Neural cell (in vitro differentiated cells): ENCODE measurements around the gene GAPDH. TPM values are rescaled to one million over a fixed set of nuclear protein-coding genes. Genes with fewer than 3 reads are reported as not detected.
A peak's percentile ranks its signal among the peaks of the same experiment; 100 is the strongest.

ENCODE experiments used
- H2AFZ ChIP-seq: fragments of 200-600, 300-800 bp; sonication (generic), shearing (Covaris generic); 2 replicates; pipeline ENCODE4 v1.6.0; 2014; ENCODE audit warnings: low read depth, mild to moderate bottlenecking, antibody characterized with exemption, low read length, moderate library complexity
- H3F3A ChIP-seq: fragments of 200-600 bp; shearing (Covaris generic); 2 replicates; pipeline ENCODE4 v1.6.1; 2016; ENCODE audit warnings: mild to moderate bottlenecking, moderate library complexity, mixed read lengths, antibody characterized with exemption, low read length; ENCODE audit not compliant: insufficient read depth, poor library complexity, severe bottlenecking
- H3K27ac ChIP-seq: fragments of 200-600, 300-800 bp; sonication (generic), shearing (Covaris generic); 2 replicates; pipeline ENCODE4 v1.5.1; 2014; ENCODE audit warnings: mild to moderate bottlenecking, low read length, moderate library complexity
- H3K27me3 ChIP-seq: fragments of 300-800, 200-600 bp; sonication (generic), shearing (Covaris generic); 2 replicates; pipeline ENCODE4 v1.6.0; 2014; ENCODE audit warnings: mild to moderate bottlenecking, low read depth, low read length, moderate library complexity; ENCODE audit not compliant: insufficient read depth
- H3K36me3 ChIP-seq: fragments of 300-800, 200-600 bp; sonication (generic), shearing (Covaris generic); 2 replicates; pipeline ENCODE4 v1.5.1; 2014; ENCODE audit warnings: mild to moderate bottlenecking, antibody characterized with exemption, low read length, moderate library complexity; ENCODE audit not compliant: insufficient read depth
- H3K4me2 ChIP-seq: fragments of 300-800, 200-600 bp; sonication (generic), shearing (Covaris generic); 2 replicates; pipeline ENCODE4 v1.6.0; 2014; ENCODE audit warnings: mild to moderate bottlenecking, low read length
- H3K4me3 ChIP-seq: fragments of 300-800, 200-600 bp; sonication (generic), shearing (Covaris generic); 2 replicates; pipeline ENCODE4 v1.5.1; 2014; ENCODE audit warnings: mild to moderate bottlenecking, low read length, moderate library complexity
- H3K79me2 ChIP-seq: fragments of 200-600 bp; shearing (Covaris generic); replicated peaks from 2 replicates; pipeline ENCODE4 v1.6.0; 2014; ENCODE audit warnings: mild to moderate bottlenecking, low read length, moderate library complexity; ENCODE audit not compliant: insufficient read depth
- H3K9ac ChIP-seq: fragments of 300-800, 200-600 bp; sonication (generic), shearing (Covaris generic); 2 replicates; pipeline ENCODE4 v1.6.1; 2016; ENCODE audit warnings: mild to moderate bottlenecking, low read length, mixed read lengths
- H3K9me2 ChIP-seq: fragments of 200-600 bp; shearing (Covaris generic); 2 replicates; pipeline ENCODE4 v1.6.1; 2016; ENCODE audit warnings: mild to moderate bottlenecking, low read length, mixed read lengths; ENCODE audit not compliant: insufficient read depth
- H3K9me3 ChIP-seq: fragments of 200-600, 300-800 bp; sonication (generic), shearing (Covaris generic); 2 replicates; pipeline ENCODE4 v1.6.1; 2016; ENCODE audit warnings: mild to moderate bottlenecking, mixed run types, low read length, moderate library complexity, mixed read lengths
- H4K20me1 ChIP-seq: fragments of 200-600 bp; shearing (Covaris generic); 2 replicates; pipeline ENCODE4 v1.6.1; 2016; ENCODE audit warnings: mild to moderate bottlenecking, mixed run types; ENCODE audit not compliant: insufficient read depth
- CTCF ChIP-seq: fragments of 450-650 bp; IDR thresholded peaks from 2 replicates; pipeline ENCODE4 v1.5.1; 2014; ENCODE audit warnings: antibody characterized with exemption, mild to moderate bottlenecking, moderate library complexity; ENCODE audit not compliant: poor library complexity, severe bottlenecking
- EP300 ChIP-seq: fragments of 450-650 bp; conservative IDR thresholded peaks from 2 replicates; pipeline ENCODE4 v1.6.1; 2014; ENCODE audit warnings: antibody characterized with exemption, mild to moderate bottlenecking, moderate library complexity; ENCODE audit not compliant: poor library complexity, severe bottlenecking
- EZH2 ChIP-seq: fragments of 200-600, 300-800 bp; shearing (Covaris generic), sonication (generic); IDR thresholded peaks from 2 replicates; pipeline ENCODE4 v1.6.1; 2014; ENCODE audit warnings: antibody characterized with exemption, low read length, borderline replicate concordance, mild to moderate bottlenecking; ENCODE audit not compliant: insufficient read depth, poor library complexity, severe bottlenecking
- MXI1 ChIP-seq: fragments of 450-650 bp; conservative IDR thresholded peaks from 2 replicates; pipeline ENCODE4 v1.6.1; 2014; ENCODE audit warnings: antibody characterized with exemption, mild to moderate bottlenecking; ENCODE audit not compliant: poor library complexity, severe bottlenecking
- POLR2AphosphoS5 ChIP-seq: IDR thresholded peaks from 2 replicates; pipeline ENCODE4 v1.6.1; 2012
- RAD21 ChIP-seq: fragments of 450-650 bp; conservative IDR thresholded peaks from 2 replicates; pipeline ENCODE4 v1.6.1; 2014; ENCODE audit warnings: antibody characterized with exemption, mild to moderate bottlenecking, moderate library complexity
- REST ChIP-seq: IDR thresholded peaks from 2 replicates; pipeline ENCODE4 v1.6.1; 2012; ENCODE audit warnings: borderline replicate concordance
- SMC3 ChIP-seq: fragments of 450-650 bp; conservative IDR thresholded peaks from 2 replicates; pipeline ENCODE4 v1.6.1; 2014; ENCODE audit warnings: antibody characterized with exemption, mild to moderate bottlenecking, moderate library complexity; ENCODE audit not compliant: poor library complexity
- TAF1 ChIP-seq: IDR thresholded peaks from 2 replicates; pipeline ENCODE4 v1.6.1; 2012; ENCODE audit warnings: low read depth
- polyA minus RNA-seq: library from RNA; depleted of rRNA, polyadenylated mRNA; stranded (reverse); fragments of >200 nt; gene quantifications from 2 replicates; pipeline ENCODE4 v1.2.3, GENCODE V29; 2014
- polyA plus RNA-seq: library from polyadenylated mRNA; depleted of rRNA; stranded (reverse); fragments of >200 nt; gene quantifications from 2 replicates; pipeline ENCODE4 v1.2.3, GENCODE V29; 2014

Gene GAPDH
- 1,673 and 1,838 TPM in 2 replicates for polyA plus RNA-seq
- 1,612 and 1,879 TPM in 2 replicates for polyA minus RNA-seq

- Histone ChIP-seq H3F3A (peaks cover 4% of the 10 kb centered on the region), H3K9me3 (no peaks in the 10 kb centered on the region), H3K79me2 (peaks cover 20% of the 10 kb centered on the region), H3K27me3 (no peaks in the 10 kb centered on the region), H3K9ac (peak within 1 kb of the TSS; percentile 99), H3K27ac (peak within 1 kb of the TSS; percentile 98), H3K4me3 (peak within 1 kb of the TSS; percentile 100), H2AFZ (peak within 1 kb of the TSS; percentile 65), H4K20me1 (peaks cover 9% of the 10 kb centered on the region), H3K36me3 (peaks cover 11% of the 10 kb centered on the region), H3K9me2 (no peaks in the 10 kb centered on the region), H3K4me2 (peak within 1 kb of the TSS; percentile 92)
- peak; percentile 18 for TF ChIP-seq SMC3
- TF ChIP-seq EP300, result peak; percentile 43
- TF ChIP-seq TAF1, result peak; percentile 97
- no peak for TF ChIP-seq RAD21
- TF ChIP-seq CTCF, result no peak
- peak; percentile 89 for TF ChIP-seq REST
- peak; percentile 99 for TF ChIP-seq POLR2AphosphoS5
- peak; percentile 91 for TF ChIP-seq MXI1
- no peak for TF ChIP-seq EZH2
Measured at GRCh38 chr12:6533923-6534694, at the start of gene GAPDH. Gene GAPDH, plus strand, starts transcription at chr12:6534517. Its CDS starts 316 bp downstream, at chr12:6534833.

GRCh38 chr12:6488240-6488639 is 46.1 kb upstream of the GAPDH start:
- Histone ChIP-seq H3K36me3 (no peaks in the 10 kb centered on the region), H3K27me3 (no peaks in the 10 kb centered on the region), H3K27ac (no peak overlapping the region), H3K9me3 (no peaks in the 10 kb centered on the region), H3K79me2 (peaks cover 11% of the 10 kb centered on the region), H3K4me3 (no peak overlapping the region), H2AFZ (no peak overlapping the region), H3F3A (no peaks in the 10 kb centered on the region), H4K20me1 (no peaks in the 10 kb centered on the region), H3K9ac (no peak overlapping the region), H3K9me2 (no peaks in the 10 kb centered on the region), H3K4me2 (no peak overlapping the region)
- TF ChIP-seq MXI1 (no peak), EP300 (no peak), SMC3 (no peak), EZH2 (no peak), TAF1 (no peak), POLR2AphosphoS5 (no peak), REST (no peak), RAD21 (no peak), CTCF (no peak)
